WTC11 (cell line): ENCODE measurements around the gene HSPA4. TPM values are rescaled to one million over a fixed set of nuclear protein-coding genes. Genes with fewer than 3 reads are reported as not detected.

Source experiments
- ATAC-seq: fragments of 200-7000 bp; cut with Tn5 transposase; 2 replicates; pipeline ENCODE4 v1.10.0; 2021; ENCODE audit warnings: mild to moderate bottlenecking, moderate library complexity
- CTCF ChIA-PET: fragments of 300-600 bp; sonication (Branson Sonifier 250); formaldehyde crosslinking; loops from one replicate; lab custom pipeline; 2021; ENCODE audit warnings: antibody characterized with exemption; lab: Charles Lee
- POLR2A ChIA-PET: fragments of 350-600 bp; sonication (Branson Sonifier 250); formaldehyde crosslinking; loops from one replicate; lab custom pipeline; 2021; ENCODE audit warnings: antibody characterized with exemption; lab: Charles Lee
- DNase-seq: peaks from one replicate; pipeline ENCODE4 v3.0.0; 2021; ENCODE audit warnings: low spot score
- H3K27ac Mint-ChIP-seq: 2 replicates; pipeline ENCODE4 v1.8.0; 2021; ENCODE audit warnings: mixed read lengths
- H3K27me3 Mint-ChIP-seq: 2 replicates; pipeline ENCODE4 v1.8.0; 2021; ENCODE audit warnings: low read depth, mild to moderate bottlenecking, moderate library complexity, mixed read lengths
- H3K36me3 Mint-ChIP-seq: 2 replicates; pipeline ENCODE4 v1.8.0; 2021; ENCODE audit warnings: mixed read lengths
- H3K4me1 Mint-ChIP-seq: 2 replicates; pipeline ENCODE4 v1.8.0; 2022; ENCODE audit warnings: mixed read lengths
- H3K4me3 Mint-ChIP-seq: 2 replicates; pipeline ENCODE4 v1.8.0; 2021; ENCODE audit warnings: mild to moderate bottlenecking, moderate library complexity, mixed read lengths
- H3K9me3 Mint-ChIP-seq: 2 replicates; pipeline ENCODE4 v1.8.0; 2021; ENCODE audit warnings: mixed read lengths
- ATF1 ChIP-seq: sonication (generic); formaldehyde crosslinking; IDR thresholded peaks from 2 replicates; pipeline ENCODE4 v1.8.1; 2023; ENCODE audit warnings: mild to moderate bottlenecking, moderate library complexity, missing genetic modification reagents
- CREB1 ChIP-seq: sonication (generic); formaldehyde crosslinking; IDR thresholded peaks from 2 replicates; pipeline ENCODE4 v1.8.0; 2023; ENCODE audit warnings: mild to moderate bottlenecking, missing genetic modification reagents
- ELF4 ChIP-seq: sonication (generic); formaldehyde crosslinking; IDR thresholded peaks from 2 replicates; pipeline ENCODE4 v1.8.1; 2022; ENCODE audit warnings: low read depth, mild to moderate bottlenecking, moderate library complexity, missing genetic modification reagents
- EMX1 ChIP-seq: fragments of 250-450 bp; sonication (Bioruptor Pico); IDR thresholded peaks from 2 replicates; pipeline ENCODE4 v1.8.0; 2021; ENCODE audit warnings: mild to moderate bottlenecking
- FOXJ3 ChIP-seq: sonication (generic); formaldehyde crosslinking; IDR thresholded peaks from 2 replicates; pipeline ENCODE4 v1.9.0; 2021; ENCODE audit warnings: missing genetic modification reagents, mild to moderate bottlenecking, borderline replicate concordance
- FOXP1 ChIP-seq: sonication (generic); formaldehyde crosslinking; IDR thresholded peaks from 2 replicates; pipeline ENCODE4 v1.8.0; 2022; ENCODE audit warnings: missing genetic modification reagents, mild to moderate bottlenecking, moderate library complexity, borderline replicate concordance
- HMGA2 ChIP-seq: fragments of 250-450 bp; sonication (Bioruptor Pico); IDR thresholded peaks from 2 replicates; pipeline ENCODE4 v1.4.0; 2021; ENCODE audit warnings: mild to moderate bottlenecking, moderate library complexity
- KAT7 ChIP-seq: sonication (generic); formaldehyde crosslinking; IDR thresholded peaks from 2 replicates; pipeline ENCODE4 v1.8.1; 2023; ENCODE audit warnings: missing genetic modification reagents, mild to moderate bottlenecking, borderline replicate concordance
- NFE2L1 ChIP-seq: sonication (generic); formaldehyde crosslinking; IDR thresholded peaks from 2 replicates; pipeline ENCODE4 v1.8.1; 2023; ENCODE audit warnings: missing genetic modification reagents
- NR2C2 ChIP-seq: sonication (generic); formaldehyde crosslinking; IDR thresholded peaks from 2 replicates; pipeline ENCODE4 v1.8.0; 2022; ENCODE audit warnings: mild to moderate bottlenecking, missing genetic modification reagents
- OVOL2 ChIP-seq: fragments of 250-450 bp; sonication (Bioruptor Pico); IDR thresholded peaks from 2 replicates; pipeline ENCODE4 v1.9.0; 2021; ENCODE audit warnings: mild to moderate bottlenecking, borderline replicate concordance
- PRRX2 ChIP-seq: fragments of 250-450 bp; sonication (Bioruptor Pico); IDR thresholded peaks from 2 replicates; pipeline ENCODE4 v1.8.0; 2021; ENCODE audit warnings: mild to moderate bottlenecking
- RORB ChIP-seq: fragments of 250-450 bp; sonication (Bioruptor Pico); IDR thresholded peaks from 2 replicates; pipeline ENCODE4 v1.9.0; 2021; ENCODE audit warnings: mild to moderate bottlenecking
- SOX15 ChIP-seq: fragments of 250-450 bp; sonication (Bioruptor Pico); IDR thresholded peaks from 2 replicates; pipeline ENCODE4 v1.9.0; 2021; ENCODE audit warnings: mild to moderate bottlenecking
- SP1 ChIP-seq: sonication (generic); formaldehyde crosslinking; conservative IDR thresholded peaks from 2 replicates; pipeline ENCODE4 v1.8.1; 2022; ENCODE audit warnings: missing genetic modification reagents
- TEAD1 ChIP-seq: sonication (generic); formaldehyde crosslinking; IDR thresholded peaks from 2 replicates; pipeline ENCODE4 v1.8.0; 2022; ENCODE audit warnings: mild to moderate bottlenecking, missing genetic modification reagents
- TEAD4 ChIP-seq: sonication (generic); formaldehyde crosslinking; IDR thresholded peaks from 2 replicates; pipeline ENCODE4 v1.8.0; 2022; ENCODE audit warnings: mild to moderate bottlenecking, missing genetic modification reagents
- ZNF396 ChIP-seq: fragments of 250-450 bp; sonication (Bioruptor Pico); IDR thresholded peaks from 2 replicates; pipeline ENCODE4 v1.8.0; 2021; ENCODE audit warnings: mild to moderate bottlenecking, moderate library complexity, borderline replicate concordance
- total RNA-seq: library from RNA; stranded (reverse); gene quantifications from 3 replicates; pipeline ENCODE4 v1.2.3, GENCODE V29; 2021
- TF ChIP-seq, protein P1 (sequence below): sonication (generic); formaldehyde crosslinking; IDR thresholded peaks from 2 replicates; pipeline ENCODE4 v1.8.1; 2022; ENCODE audit warnings: low read depth, missing genetic modification reagents, borderline replicate concordance
- TF ChIP-seq, protein P2 (sequence below): sonication (generic); formaldehyde crosslinking; conservative IDR thresholded peaks from 2 replicates; pipeline ENCODE4 v1.8.1; 2023; ENCODE audit warnings: mild to moderate bottlenecking, low read depth, missing genetic modification reagents, moderate library complexity
- TF ChIP-seq, protein P3 (sequence below): sonication (generic); formaldehyde crosslinking; IDR thresholded peaks from 2 replicates; pipeline ENCODE4 v1.8.0; 2023; ENCODE audit warnings: missing genetic modification reagents
- TF ChIP-seq, protein P4 (sequence below): sonication (generic); formaldehyde crosslinking; IDR thresholded peaks from 2 replicates; pipeline ENCODE4 v1.8.0; 2022; ENCODE audit warnings: mild to moderate bottlenecking, missing genetic modification reagents
- TF ChIP-seq, protein P5 (sequence below): fragments of 250-450 bp; sonication (Bioruptor Pico); IDR thresholded peaks from 2 replicates; pipeline ENCODE4 v1.8.0; 2021; ENCODE audit warnings: mild to moderate bottlenecking
- TF ChIP-seq, protein P6 (sequence below): sonication (generic); formaldehyde crosslinking; IDR thresholded peaks from 2 replicates; pipeline ENCODE4 v1.8.1; 2023; ENCODE audit warnings: mild to moderate bottlenecking, missing genetic modification reagents, moderate library complexity
- TF ChIP-seq, protein P7 (sequence below): sonication (generic); formaldehyde crosslinking; IDR thresholded peaks from 2 replicates; pipeline ENCODE4 v1.8.1; 2023; ENCODE audit warnings: mild to moderate bottlenecking, moderate library complexity, missing genetic modification reagents
- TF ChIP-seq, protein P8 (sequence below): fragments of 250-450 bp; sonication (Bioruptor Pico); IDR thresholded peaks from 2 replicates; pipeline ENCODE4 v1.9.0; 2021; ENCODE audit warnings: mild to moderate bottlenecking
- TF ChIP-seq, protein P9 (sequence below): sonication (generic); formaldehyde crosslinking; conservative IDR thresholded peaks from 2 replicates; pipeline ENCODE4 v1.8.1; 2022; ENCODE audit warnings: mild to moderate bottlenecking, missing genetic modification reagents

HSPA4 gene
- total RNA-seq, 1 experiment from 2014 or later = 363 TPM

DNA sequence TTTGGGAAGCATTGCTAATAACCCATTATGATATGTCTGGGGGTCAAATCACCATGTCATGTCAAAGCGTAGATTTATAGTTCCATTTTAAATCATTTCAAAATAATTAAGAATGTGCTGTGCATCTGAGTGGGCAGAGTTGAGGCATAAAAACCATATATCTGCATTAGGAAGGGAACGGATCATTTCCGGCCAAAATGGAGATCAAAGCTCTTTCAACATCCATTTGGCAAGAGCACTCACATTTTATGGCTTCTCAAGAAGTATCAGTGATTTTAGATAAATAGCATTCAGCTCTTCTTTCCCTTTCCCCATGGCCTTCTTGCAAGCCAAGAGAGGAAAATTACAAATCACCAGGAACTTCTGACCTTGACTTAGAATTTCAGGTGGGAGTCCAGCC, 89.9 kb downstream of the HSPA4 start:
- Mint-ChIP-seq H3K4me1 (no peaks in the 10 kb centered on the region), H3K9me3 (peaks cover 18% of the 10 kb centered on the region), H3K27me3 (no peaks in the 10 kb centered on the region), H3K27ac (no peak overlapping the region), H3K4me3 (no peak overlapping the region), H3K36me3 (peaks cover 4% of the 10 kb centered on the region; the same call in 1 of the 2 replicates)
- no peak for TF ChIP-seq EMX1 (CRISPR knock-in tag)
- TF ChIP-seq, protein P1, sequence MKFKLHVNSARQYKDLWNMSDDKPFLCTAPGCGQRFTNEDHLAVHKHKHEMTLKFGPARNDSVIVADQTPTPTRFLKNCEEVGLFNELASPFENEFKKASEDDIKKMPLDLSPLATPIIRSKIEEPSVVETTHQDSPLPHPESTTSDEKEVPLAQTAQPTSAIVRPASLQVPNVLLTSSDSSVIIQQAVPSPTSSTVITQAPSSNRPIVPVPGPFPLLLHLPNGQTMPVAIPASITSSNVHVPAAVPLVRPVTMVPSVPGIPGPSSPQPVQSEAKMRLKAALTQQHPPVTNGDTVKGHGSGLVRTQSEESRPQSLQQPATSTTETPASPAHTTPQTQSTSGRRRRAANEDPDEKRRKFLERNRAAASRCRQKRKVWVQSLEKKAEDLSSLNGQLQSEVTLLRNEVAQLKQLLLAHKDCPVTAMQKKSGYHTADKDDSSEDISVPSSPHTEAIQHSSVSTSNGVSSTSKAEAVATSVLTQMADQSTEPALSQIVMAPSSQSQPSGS (CRISPR knock-in tag) = no peak
- TF ChIP-seq, protein P2, sequence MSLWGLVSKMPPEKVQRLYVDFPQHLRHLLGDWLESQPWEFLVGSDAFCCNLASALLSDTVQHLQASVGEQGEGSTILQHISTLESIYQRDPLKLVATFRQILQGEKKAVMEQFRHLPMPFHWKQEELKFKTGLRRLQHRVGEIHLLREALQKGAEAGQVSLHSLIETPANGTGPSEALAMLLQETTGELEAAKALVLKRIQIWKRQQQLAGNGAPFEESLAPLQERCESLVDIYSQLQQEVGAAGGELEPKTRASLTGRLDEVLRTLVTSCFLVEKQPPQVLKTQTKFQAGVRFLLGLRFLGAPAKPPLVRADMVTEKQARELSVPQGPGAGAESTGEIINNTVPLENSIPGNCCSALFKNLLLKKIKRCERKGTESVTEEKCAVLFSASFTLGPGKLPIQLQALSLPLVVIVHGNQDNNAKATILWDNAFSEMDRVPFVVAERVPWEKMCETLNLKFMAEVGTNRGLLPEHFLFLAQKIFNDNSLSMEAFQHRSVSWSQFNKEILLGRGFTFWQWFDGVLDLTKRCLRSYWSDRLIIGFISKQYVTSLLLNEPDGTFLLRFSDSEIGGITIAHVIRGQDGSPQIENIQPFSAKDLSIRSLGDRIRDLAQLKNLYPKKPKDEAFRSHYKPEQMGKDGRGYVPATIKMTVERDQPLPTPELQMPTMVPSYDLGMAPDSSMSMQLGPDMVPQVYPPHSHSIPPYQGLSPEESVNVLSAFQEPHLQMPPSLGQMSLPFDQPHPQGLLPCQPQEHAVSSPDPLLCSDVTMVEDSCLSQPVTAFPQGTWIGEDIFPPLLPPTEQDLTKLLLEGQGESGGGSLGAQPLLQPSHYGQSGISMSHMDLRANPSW (CRISPR knock-in tag) = no peak
- TF ChIP-seq, protein P3, sequence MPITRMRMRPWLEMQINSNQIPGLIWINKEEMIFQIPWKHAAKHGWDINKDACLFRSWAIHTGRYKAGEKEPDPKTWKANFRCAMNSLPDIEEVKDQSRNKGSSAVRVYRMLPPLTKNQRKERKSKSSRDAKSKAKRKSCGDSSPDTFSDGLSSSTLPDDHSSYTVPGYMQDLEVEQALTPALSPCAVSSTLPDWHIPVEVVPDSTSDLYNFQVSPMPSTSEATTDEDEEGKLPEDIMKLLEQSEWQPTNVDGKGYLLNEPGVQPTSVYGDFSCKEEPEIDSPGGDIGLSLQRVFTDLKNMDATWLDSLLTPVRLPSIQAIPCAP = no peak
- TF ChIP-seq ZNF396 (CRISPR knock-in tag) = no peak
- TF ChIP-seq NFE2L1 = no peak
- TF ChIP-seq, protein P4, sequence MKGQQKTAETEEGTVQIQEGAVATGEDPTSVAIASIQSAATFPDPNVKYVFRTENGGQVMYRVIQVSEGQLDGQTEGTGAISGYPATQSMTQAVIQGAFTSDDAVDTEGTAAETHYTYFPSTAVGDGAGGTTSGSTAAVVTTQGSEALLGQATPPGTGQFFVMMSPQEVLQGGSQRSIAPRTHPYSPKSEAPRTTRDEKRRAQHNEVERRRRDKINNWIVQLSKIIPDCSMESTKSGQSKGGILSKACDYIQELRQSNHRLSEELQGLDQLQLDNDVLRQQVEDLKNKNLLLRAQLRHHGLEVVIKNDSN (CRISPR knock-in tag) = no peak
- TF ChIP-seq HMGA2 (CRISPR knock-in tag) = no peak
- TF ChIP-seq FOXJ3 (CRISPR knock-in tag) = no peak
- no peak for TF ChIP-seq SOX15
- TF ChIP-seq ELF4 (CRISPR knock-in tag) = no peak
- no peak for TF ChIP-seq PRRX2 (CRISPR knock-in tag)
- TF ChIP-seq OVOL2 (CRISPR knock-in tag) = no peak
- TF ChIP-seq, protein P5, sequence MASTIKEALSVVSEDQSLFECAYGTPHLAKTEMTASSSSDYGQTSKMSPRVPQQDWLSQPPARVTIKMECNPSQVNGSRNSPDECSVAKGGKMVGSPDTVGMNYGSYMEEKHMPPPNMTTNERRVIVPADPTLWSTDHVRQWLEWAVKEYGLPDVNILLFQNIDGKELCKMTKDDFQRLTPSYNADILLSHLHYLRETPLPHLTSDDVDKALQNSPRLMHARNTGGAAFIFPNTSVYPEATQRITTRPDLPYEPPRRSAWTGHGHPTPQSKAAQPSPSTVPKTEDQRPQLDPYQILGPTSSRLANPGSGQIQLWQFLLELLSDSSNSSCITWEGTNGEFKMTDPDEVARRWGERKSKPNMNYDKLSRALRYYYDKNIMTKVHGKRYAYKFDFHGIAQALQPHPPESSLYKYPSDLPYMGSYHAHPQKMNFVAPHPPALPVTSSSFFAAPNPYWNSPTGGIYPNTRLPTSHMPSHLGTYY (CRISPR knock-in tag) = no peak
- TF ChIP-seq FOXP1 = no peak
- CTCF ChIA-PET = interaction anchor here (0.6 kb wide), 1 partner anchor 64 kb away, joined by 4 read pairs; no protein-coding TSS in a partner anchor
- ATAC-seq (no peak), DNase-seq (no peak)
- POLR2A ChIA-PET = no interaction called here

DNA sequence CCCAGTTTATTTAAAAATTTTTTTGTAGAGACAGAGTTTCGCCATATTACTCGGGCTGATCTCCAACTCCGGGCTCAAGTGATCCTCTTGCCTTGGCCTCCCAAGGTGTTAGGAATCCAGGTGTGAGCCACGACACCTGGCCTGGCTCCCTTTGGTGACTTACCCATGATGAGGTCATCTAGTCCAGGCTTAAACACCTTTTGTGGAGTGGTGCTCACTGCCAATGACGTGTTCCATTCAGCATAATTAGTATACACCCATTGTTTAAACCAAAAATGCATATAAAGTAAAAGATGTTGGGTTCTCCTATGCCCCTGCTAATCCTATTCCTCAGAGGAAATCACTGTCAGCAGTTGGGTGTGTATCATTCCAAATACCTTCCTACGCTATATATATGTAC, 91.0 kb downstream of the HSPA4 start:
- H3K36me3 Mint-ChIP-seq = peaks cover 4% of the 10 kb centered on the region; the same call in 1 of the 2 replicates
- no peak overlapping the region for H3K4me3 Mint-ChIP-seq
- no peak for DNase-seq
- POLR2A ChIA-PET = no interaction called here
- no peak overlapping the region for H3K27ac Mint-ChIP-seq
- H3K27me3 Mint-ChIP-seq = no peaks in the 10 kb centered on the region
- no peaks in the 10 kb centered on the region for H3K4me1 Mint-ChIP-seq
- peaks cover 18% of the 10 kb centered on the region for H3K9me3 Mint-ChIP-seq
- CTCF ChIA-PET = no interaction called here
- no peak for ATAC-seq
- TF ChIP-seq CREB1 = no peak
- no peak for TF ChIP-seq TEAD4
- TF ChIP-seq FOXJ3 (CRISPR knock-in tag) = no peak
- no peak for TF ChIP-seq KAT7 (CRISPR knock-in tag)
- no peak for TF ChIP-seq TEAD1 (CRISPR knock-in tag)
- TF ChIP-seq FOXP1 = no peak
- no peak for TF ChIP-seq ATF1 (CRISPR knock-in tag)
- TF ChIP-seq NR2C2 = no peak
- no peak for TF ChIP-seq RORB (CRISPR knock-in tag)
- TF ChIP-seq, protein P6, sequence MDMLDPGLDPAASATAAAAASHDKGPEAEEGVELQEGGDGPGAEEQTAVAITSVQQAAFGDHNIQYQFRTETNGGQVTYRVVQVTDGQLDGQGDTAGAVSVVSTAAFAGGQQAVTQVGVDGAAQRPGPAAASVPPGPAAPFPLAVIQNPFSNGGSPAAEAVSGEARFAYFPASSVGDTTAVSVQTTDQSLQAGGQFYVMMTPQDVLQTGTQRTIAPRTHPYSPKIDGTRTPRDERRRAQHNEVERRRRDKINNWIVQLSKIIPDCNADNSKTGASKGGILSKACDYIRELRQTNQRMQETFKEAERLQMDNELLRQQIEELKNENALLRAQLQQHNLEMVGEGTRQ (CRISPR knock-in tag) = no peak
- TF ChIP-seq, protein P7, sequence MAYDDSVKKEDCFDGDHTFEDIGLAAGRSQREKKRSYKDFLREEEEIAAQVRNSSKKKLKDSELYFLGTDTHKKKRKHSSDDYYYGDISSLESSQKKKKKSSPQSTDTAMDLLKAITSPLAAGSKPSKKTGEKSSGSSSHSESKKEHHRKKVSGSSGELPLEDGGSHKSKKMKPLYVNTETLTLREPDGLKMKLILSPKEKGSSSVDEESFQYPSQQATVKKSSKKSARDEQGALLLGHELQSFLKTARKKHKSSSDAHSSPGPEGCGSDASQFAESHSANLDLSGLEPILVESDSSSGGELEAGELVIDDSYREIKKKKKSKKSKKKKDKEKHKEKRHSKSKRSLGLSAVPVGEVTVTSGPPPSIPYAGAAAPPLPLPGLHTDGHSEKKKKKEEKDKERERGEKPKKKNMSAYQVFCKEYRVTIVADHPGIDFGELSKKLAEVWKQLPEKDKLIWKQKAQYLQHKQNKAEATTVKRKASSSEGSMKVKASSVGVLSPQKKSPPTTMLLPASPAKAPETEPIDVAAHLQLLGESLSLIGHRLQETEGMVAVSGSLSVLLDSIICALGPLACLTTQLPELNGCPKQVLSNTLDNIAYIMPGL (CRISPR knock-in tag) = no peak
- no peak for TF ChIP-seq SOX15
- TF ChIP-seq SP1 (CRISPR knock-in tag) = no peak
- TF ChIP-seq, protein P8, sequence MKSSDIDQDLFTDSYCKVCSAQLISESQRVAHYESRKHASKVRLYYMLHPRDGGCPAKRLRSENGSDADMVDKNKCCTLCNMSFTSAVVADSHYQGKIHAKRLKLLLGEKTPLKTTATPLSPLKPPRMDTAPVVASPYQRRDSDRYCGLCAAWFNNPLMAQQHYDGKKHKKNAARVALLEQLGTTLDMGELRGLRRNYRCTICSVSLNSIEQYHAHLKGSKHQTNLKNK (CRISPR knock-in tag) = no peak
- TF ChIP-seq, protein P9, sequence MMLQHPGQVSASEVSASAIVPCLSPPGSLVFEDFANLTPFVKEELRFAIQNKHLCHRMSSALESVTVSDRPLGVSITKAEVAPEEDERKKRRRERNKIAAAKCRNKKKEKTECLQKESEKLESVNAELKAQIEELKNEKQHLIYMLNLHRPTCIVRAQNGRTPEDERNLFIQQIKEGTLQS = no peak
